HepG2 (cell line): ENCODE measurements around the gene ALG14. TPM values are rescaled to one million over a fixed set of nuclear protein-coding genes. Genes with fewer than 3 reads are reported as not detected.

Experiments used
- ATAC-seq: fragments of 200-7000 bp; cut with Tn5 transposase; 3 replicates; pipeline ENCODE4 v1.9.1; 2020; ENCODE audit warnings: mild to moderate bottlenecking, moderate library complexity
- BruUV-seq: library from RNA; stranded (reverse); fragments of 400-500 nt; replicated peaks from 2 replicates; lab custom pipeline; 2021; lab: Mats Ljungman, UMichigan
- CTCF ChIA-PET: fragments of 300-600 bp; formaldehyde crosslinking; extraction: SDS; loops from one replicate; lab custom pipeline; 2021; ENCODE audit warnings: low total read pairs, inconsistent platforms, low intra/inter-chr PET ratio; lab: Yijun Ruan, JAX
- POLR2A ChIA-PET: fragments of 350-600 bp; sonication (Branson Sonifier 250); formaldehyde crosslinking; loops from one replicate; lab custom pipeline; 2020; ENCODE audit warnings: antibody characterized with exemption, inconsistent platforms; lab: Yijun Ruan, JAX
- DNase-seq: peaks from one replicate; pipeline ENCODE4 v3.0.0-alpha.2; 2015; ENCODE audit warnings: low spot score
- FAIRE-seq: peaks from 3 replicates; lab custom pipeline; 2011; peaks lifted over from hg19 to GRCh38; lab: Jason Lieb, UNC
- H2AFZ ChIP-seq: one replicate; pipeline ENCODE4 v1.6.1; 2011; ENCODE audit warnings: low read length, inconsistent platforms
- H3K27ac ChIP-seq: fragments of 300-600 bp; 3 replicates; pipeline ENCODE4 v1.8.0; 2011; ENCODE audit warnings: mixed run types, mild to moderate bottlenecking, mixed read lengths, low read length, inconsistent platforms; ENCODE audit not compliant: insufficient read depth; ENCODE audit errors: extremely low read length
- H3K27me3 ChIP-seq, 2 experiments: fragments of 200-600 bp in 1 of 2; 2 replicates in 1 of 2; 3 replicates in 1 of 2; pipeline versions ENCODE4 v1.6.0 to v1.8.0; 2011; ENCODE audit warnings: low read length in 2 of 2, mild to moderate bottlenecking in 2 of 2, moderate library complexity in 2 of 2, inconsistent platforms in 1 of 2; ENCODE audit not compliant: insufficient read depth in 2 of 2, control insufficient read depth in 1 of 2
- H3K36me3 ChIP-seq, 2 experiments: fragments of 200-600 bp in 1 of 2; replicated peaks in 1 of 2; 2 replicates in 1 of 2; 3 replicates in 1 of 2; pipeline versions ENCODE4 v1.5.1 to v1.8.0; 2011; ENCODE audit warnings: low read length in 2 of 2, inconsistent platforms in 1 of 2; ENCODE audit not compliant: insufficient read depth in 2 of 2, control insufficient read depth in 1 of 2
- H3K4me1 ChIP-seq: 2 replicates; pipeline ENCODE4 v1.5.1; 2012; ENCODE audit warnings: low read length, inconsistent platforms; ENCODE audit not compliant: insufficient read depth
- H3K4me2 ChIP-seq: 2 replicates; pipeline ENCODE4 v1.6.0; 2011; ENCODE audit warnings: low read depth, low read length, inconsistent platforms
- H3K4me3 ChIP-seq, 3 experiments: fragments of 200-600 bp in 1 of 3; sonication (generic), shearing (Covaris generic) in 1 of 3; replicated peaks in 1 of 3; 2 replicates each; pipeline ENCODE4 v1.5.1; 2011 to 2016; ENCODE audit warnings: low read length in 3 of 3, inconsistent platforms in 2 of 3, low read depth in 2 of 3, mild to moderate bottlenecking in 2 of 3, control low read depth in 1 of 3, mixed read lengths in 1 of 3; ENCODE audit not compliant: insufficient read depth in 1 of 3
- H3K79me2 ChIP-seq: one replicate; pipeline ENCODE4 v1.6.1; 2011; ENCODE audit warnings: low read length, inconsistent platforms; ENCODE audit not compliant: insufficient read depth
- H3K9ac ChIP-seq: 2 replicates; pipeline ENCODE4 v1.6.0; 2011; ENCODE audit warnings: mild to moderate bottlenecking, low read depth, low read length, inconsistent platforms; ENCODE audit not compliant: insufficient read depth
- H3K9me3 ChIP-seq: 2 replicates; pipeline ENCODE4 v1.5.1; 2012; ENCODE audit warnings: mild to moderate bottlenecking, low read length
- H4K20me1 ChIP-seq: 2 replicates; pipeline ENCODE4 v1.6.0; 2011; ENCODE audit warnings: inconsistent platforms, mild to moderate bottlenecking, low read length, moderate library complexity; ENCODE audit not compliant: insufficient read depth
- AGO1 ChIP-seq: fragments of 200-400 bp; formaldehyde crosslinking; IDR thresholded peaks from 2 replicates; pipeline ENCODE4 v1.6.1; 2017; ENCODE audit warnings: mild to moderate bottlenecking, low read depth, low read length, moderate library complexity; ENCODE audit not compliant: poor library complexity, severe bottlenecking
- CBX1 ChIP-seq: IDR thresholded peaks from one replicate; pipeline ENCODE4 v1.6.1; 2016; ENCODE audit warnings: antibody characterized with exemption, low read depth
- GTF3A ChIP-seq: sonication (generic); formaldehyde crosslinking; conservative IDR thresholded peaks from 2 replicates; pipeline ENCODE4 v1.4.0; 2020; ENCODE audit warnings: mild to moderate bottlenecking, missing genetic modification reagents
- MAFG ChIP-seq: sonication (generic); formaldehyde crosslinking; IDR thresholded peaks from 2 replicates; pipeline ENCODE4 v1.5.1; 2020; ENCODE audit warnings: mild to moderate bottlenecking, missing genetic modification reagents
- TGIF2 ChIP-seq: IDR thresholded peaks from 2 replicates; pipeline ENCODE4 v1.6.1; 2016; ENCODE audit warnings: control low read depth, missing compliant biosample characterization
- ZKSCAN5 ChIP-seq: sonication (generic); formaldehyde crosslinking; IDR thresholded peaks from 2 replicates; pipeline ENCODE4 v1.5.1; 2020; ENCODE audit warnings: mild to moderate bottlenecking, missing genetic modification reagents
- ZNF12 ChIP-seq: sonication (generic); formaldehyde crosslinking; IDR thresholded peaks from 2 replicates; pipeline ENCODE4 v1.5.0; 2020; ENCODE audit warnings: missing genetic modification reagents
- ZNF33B ChIP-seq: sonication (generic); formaldehyde crosslinking; IDR thresholded peaks from 2 replicates; pipeline ENCODE4 v1.5.1; 2020; ENCODE audit warnings: mild to moderate bottlenecking, missing genetic modification reagents
- ZNF343 ChIP-seq: sonication (generic); formaldehyde crosslinking; IDR thresholded peaks from 2 replicates; pipeline ENCODE4 v1.4.0; 2020; ENCODE audit warnings: mild to moderate bottlenecking, missing genetic modification reagents
- ZNF567 ChIP-seq: sonication (generic); formaldehyde crosslinking; IDR thresholded peaks from 2 replicates; pipeline ENCODE4 v1.8.1; 2023; ENCODE audit warnings: mild to moderate bottlenecking, missing genetic modification reagents, borderline replicate concordance
- ZNF790 ChIP-seq: sonication (generic); formaldehyde crosslinking; IDR thresholded peaks from 2 replicates; pipeline ENCODE4 v1.8.0; 2022; ENCODE audit warnings: missing genetic modification reagents, mild to moderate bottlenecking, borderline replicate concordance
- ZNF792 ChIP-seq: IDR thresholded peaks from 2 replicates; pipeline ENCODE4 v1.6.1; 2016
- ZNF841 ChIP-seq: sonication (generic); formaldehyde crosslinking; IDR thresholded peaks from 2 replicates; pipeline ENCODE4 v1.8.1; 2023; ENCODE audit warnings: missing genetic modification reagents, borderline replicate concordance
- WGBS: methylation state at CpG from one replicate; pipeline ENCODE4 v1.1.6; 2017; ENCODE audit warnings: low lambda C conversion rate; 5-methylcytosine and 5-hydroxymethylcytosine counted together
- in situ Hi-C: cut with HindIII; loops from 2 replicates; pipeline ENCODE4 v1.10.0; 2017; ENCODE audit warnings: low pct_unique_long_range_greater_than_20kb; ENCODE audit not compliant: extremely low pct_ligation_motif_present
- intact Hi-C: fragments of 100-400 bp; cut with micrococcal nuclease; formaldehyde crosslinking; loops from one replicate; pipeline ENCODE4 v1.10.0; 2022; ENCODE audit not compliant: unreplicated experiment
- polyA plus RNA-seq, 8 experiments: library from polyadenylated mRNA; depleted of rRNA in 3 of 8; stranded (reverse) in 7 of 8; unstranded in 1 of 8; fragments of >200 nt; fragmentation: Illumina TruSeq in 4 of 8; extraction: Trizol in 4 of 8; gene quantifications; 2 replicates each; pipeline versions ENCODE4 v1.2.1 to v1.2.3, GENCODE V29; 2011 to 2016; ENCODE audit warnings: low read depth in 4 of 8, missing spikeins in 1 of 8, mixed read lengths in 1 of 8; ENCODE audit not compliant: insufficient read depth in 1 of 8
- total RNA-seq, 5 experiments: library from RNA; depleted of rRNA; stranded (reverse); fragments of >200 nt; fragmentation: Illumina TruSeq; extraction: Trizol; gene quantifications; 2 replicates each; pipeline ENCODE4 v1.2.3, GENCODE V29; 2016; ENCODE audit warnings: low read depth in 1 of 5
- TF ChIP-seq, protein P1 (sequence below): sonication (generic); formaldehyde crosslinking; IDR thresholded peaks from 2 replicates; pipeline ENCODE4 v1.8.1; 2023; ENCODE audit warnings: mild to moderate bottlenecking, moderate library complexity, missing genetic modification reagents
- TF ChIP-seq, protein P2 (sequence below): sonication (generic); formaldehyde crosslinking; IDR thresholded peaks from 2 replicates; pipeline ENCODE4 v1.4.0; 2020; ENCODE audit warnings: missing genetic modification reagents, mild to moderate bottlenecking, borderline replicate concordance
- TF ChIP-seq, protein P3 (sequence below): sonication (generic); formaldehyde crosslinking; IDR thresholded peaks from 2 replicates; pipeline ENCODE4 v1.4.0; 2020; ENCODE audit warnings: missing genetic modification reagents, mild to moderate bottlenecking, borderline replicate concordance

ALG14 gene
- total and polyA plus RNA-seq, 2 of the 13 experiments (the other 11 are each of a cell fraction or from before 2014, with no cell fraction given), result 4.5 to 12.7 TPM

DNA sequence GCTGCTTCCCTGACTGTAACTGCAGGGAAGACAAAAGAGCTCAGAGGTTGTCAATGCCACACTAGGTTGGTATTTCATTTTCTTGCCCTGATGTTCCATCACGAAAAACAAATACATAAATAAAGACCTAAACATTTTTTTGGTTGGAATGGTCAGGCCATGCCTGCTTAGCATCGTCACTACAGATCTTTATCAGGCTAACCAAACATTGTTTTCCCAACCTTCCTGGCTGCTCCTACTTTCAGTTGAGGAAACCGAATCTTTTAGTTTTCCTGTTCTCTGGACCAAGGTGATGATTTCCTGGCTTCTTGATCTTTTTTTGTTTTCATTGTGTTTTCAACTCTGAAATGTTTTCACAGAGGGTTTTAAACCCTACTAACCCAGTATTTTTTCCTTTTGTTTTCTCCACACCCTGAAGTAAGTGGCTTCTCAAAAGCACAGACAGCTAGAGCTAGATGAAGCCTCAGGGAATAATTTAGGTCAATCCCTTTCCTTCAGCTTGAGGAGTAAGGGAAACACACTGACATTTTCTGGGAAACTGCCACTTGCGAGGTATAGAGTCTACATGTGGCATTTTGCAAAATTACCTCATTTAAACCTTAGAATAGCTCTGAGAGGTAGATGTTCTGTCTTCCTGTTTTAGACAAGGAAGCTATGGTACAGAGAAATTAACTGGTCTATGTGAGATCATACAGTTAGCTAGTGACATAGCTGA is 78.7 kb downstream of the ALG14 start (continued):
- no peak for TF ChIP-seq ZNF790 (CRISPR knock-in tag)
- TF ChIP-seq ZNF841 (CRISPR knock-in tag), result no peak
- no peak for TF ChIP-seq ZNF12 (CRISPR knock-in tag)
- TF ChIP-seq, all 625 proteins: peak for 3

DNA sequence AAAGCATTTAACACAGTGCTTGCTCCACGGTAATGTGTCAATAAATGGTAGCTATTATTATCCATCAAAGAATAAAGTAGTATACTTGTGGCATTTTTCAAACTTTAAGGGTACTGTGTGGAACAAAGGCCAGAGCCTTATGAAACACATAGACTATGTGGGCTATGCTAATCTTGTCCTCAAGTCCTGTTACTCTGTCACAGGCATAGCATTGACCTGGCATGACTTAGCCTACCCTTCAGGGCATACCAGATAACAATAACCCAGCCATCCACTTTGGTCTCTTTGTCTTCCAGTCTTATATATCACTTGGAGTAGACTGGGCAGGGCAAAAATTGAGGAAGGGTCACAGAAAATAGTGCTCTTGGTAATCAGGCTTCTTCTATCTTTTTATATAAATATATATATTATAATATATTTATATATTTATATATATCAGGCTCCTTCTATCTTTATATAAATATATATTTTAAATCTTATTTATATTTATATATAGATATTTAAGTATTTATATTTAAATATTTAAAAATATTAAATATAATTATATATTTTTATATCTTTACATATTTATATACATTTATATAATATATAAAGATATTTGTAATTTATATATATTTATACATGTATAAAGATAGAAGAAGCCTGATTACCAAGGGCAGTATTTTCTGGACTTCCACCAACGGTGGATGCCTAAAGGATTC is 79.7 kb downstream of the ALG14 start:
- no peaks in the 10 kb centered on the region for H3K9me3 ChIP-seq
- BruUV-seq, result no TSS peak
- intact Hi-C loops, result no loop called here
- H3K36me3 ChIP-seq, result no peaks in the 10 kb centered on the region
- no peaks in the 10 kb centered on the region; a peak in 1 of 5 replicates for H3K27me3 ChIP-seq
- DNase-seq (no peak), FAIRE-seq (no peak), ATAC-seq (no peak)
- H3K4me1 ChIP-seq, result peaks cover 28% of the 10 kb centered on the region
- no peaks in the 10 kb centered on the region for H3K79me2 ChIP-seq
- in situ Hi-C loops, result no loop called here
- no peak overlapping the region for H3K4me3 ChIP-seq
- CTCF ChIA-PET, result no interaction called here
- H4K20me1 ChIP-seq, result no peaks in the 10 kb centered on the region
- no peak overlapping the region for H3K4me2 ChIP-seq
- no peak overlapping the region for H3K9ac ChIP-seq
- POLR2A ChIA-PET, result interaction anchor here (1.3 kb wide), 1 partner anchor 65 kb away, joined by 3 read pairs; no protein-coding TSS in a partner anchor
- no peak overlapping the region for H3K27ac ChIP-seq
- 66% methylated on average over 2 of the region's 2 CpGs for WGBS
- no peak overlapping the region for H2AFZ ChIP-seq
- TF ChIP-seq, protein P1, sequence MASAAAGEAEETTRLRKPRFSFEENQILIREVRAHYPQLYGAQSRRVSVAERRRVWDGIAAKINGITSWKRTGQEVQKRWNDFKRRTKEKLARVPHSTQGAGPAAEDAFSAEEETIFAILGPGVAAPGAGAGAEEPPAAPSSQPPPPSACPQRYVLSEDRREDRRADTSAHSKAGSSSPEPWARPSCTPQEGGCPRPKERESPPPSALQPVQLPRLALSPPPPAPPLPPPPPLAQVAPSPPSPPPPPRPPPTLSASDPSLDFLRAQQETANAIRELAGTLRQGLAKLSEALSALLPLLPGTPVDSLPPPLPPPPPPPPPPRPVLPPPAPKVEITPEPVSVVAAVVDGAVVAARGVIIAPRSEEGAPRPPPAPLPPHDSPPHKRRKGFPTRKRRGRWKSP (CRISPR knock-in tag), result no peak
- TF ChIP-seq, protein P2, sequence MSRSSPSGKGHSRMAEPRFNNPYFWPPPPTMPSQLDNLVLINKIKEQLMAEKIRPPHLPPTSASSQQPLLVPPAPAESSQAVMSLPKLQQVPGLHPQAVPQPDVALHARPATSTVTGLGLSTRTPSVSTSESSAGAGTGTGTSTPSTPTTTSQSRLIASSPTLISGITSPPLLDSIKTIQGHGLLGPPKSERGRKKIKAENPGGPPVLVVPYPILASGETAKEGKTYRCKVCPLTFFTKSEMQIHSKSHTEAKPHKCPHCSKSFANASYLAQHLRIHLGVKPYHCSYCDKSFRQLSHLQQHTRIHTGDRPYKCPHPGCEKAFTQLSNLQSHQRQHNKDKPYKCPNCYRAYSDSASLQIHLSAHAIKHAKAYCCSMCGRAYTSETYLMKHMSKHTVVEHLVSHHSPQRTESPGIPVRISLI, result no peak
- no peak for TF ChIP-seq GTF3A (CRISPR knock-in tag)
- TF ChIP-seq, protein P3, sequence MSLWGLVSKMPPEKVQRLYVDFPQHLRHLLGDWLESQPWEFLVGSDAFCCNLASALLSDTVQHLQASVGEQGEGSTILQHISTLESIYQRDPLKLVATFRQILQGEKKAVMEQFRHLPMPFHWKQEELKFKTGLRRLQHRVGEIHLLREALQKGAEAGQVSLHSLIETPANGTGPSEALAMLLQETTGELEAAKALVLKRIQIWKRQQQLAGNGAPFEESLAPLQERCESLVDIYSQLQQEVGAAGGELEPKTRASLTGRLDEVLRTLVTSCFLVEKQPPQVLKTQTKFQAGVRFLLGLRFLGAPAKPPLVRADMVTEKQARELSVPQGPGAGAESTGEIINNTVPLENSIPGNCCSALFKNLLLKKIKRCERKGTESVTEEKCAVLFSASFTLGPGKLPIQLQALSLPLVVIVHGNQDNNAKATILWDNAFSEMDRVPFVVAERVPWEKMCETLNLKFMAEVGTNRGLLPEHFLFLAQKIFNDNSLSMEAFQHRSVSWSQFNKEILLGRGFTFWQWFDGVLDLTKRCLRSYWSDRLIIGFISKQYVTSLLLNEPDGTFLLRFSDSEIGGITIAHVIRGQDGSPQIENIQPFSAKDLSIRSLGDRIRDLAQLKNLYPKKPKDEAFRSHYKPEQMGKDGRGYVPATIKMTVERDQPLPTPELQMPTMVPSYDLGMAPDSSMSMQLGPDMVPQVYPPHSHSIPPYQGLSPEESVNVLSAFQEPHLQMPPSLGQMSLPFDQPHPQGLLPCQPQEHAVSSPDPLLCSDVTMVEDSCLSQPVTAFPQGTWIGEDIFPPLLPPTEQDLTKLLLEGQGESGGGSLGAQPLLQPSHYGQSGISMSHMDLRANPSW (CRISPR knock-in tag), result no peak
- TF ChIP-seq MAFG (CRISPR knock-in tag), result no peak
- no peak for TF ChIP-seq ZKSCAN5
- no peak for TF ChIP-seq ZNF33B (CRISPR knock-in tag)
- no peak for TF ChIP-seq AGO1
- TF ChIP-seq ZNF567, result no peak
- no peak for TF ChIP-seq CBX1
- no peak for TF ChIP-seq ZNF343
- TF ChIP-seq ZNF792, result no peak
- TF ChIP-seq TGIF2, result no peak
